ENCODE data around the gene ING3. TPM values are rescaled to one million over a fixed set of nuclear protein-coding genes. Genes with fewer than 3 reads are reported as not detected.

The ING3 gene
- total and polyA plus RNA-seq, 9 of the 15 experiments (the other 6 are each of a cell fraction or from before 2014, with no cell fraction given), result 22.8 to 233 (median 50.4) TPM

DNA sequence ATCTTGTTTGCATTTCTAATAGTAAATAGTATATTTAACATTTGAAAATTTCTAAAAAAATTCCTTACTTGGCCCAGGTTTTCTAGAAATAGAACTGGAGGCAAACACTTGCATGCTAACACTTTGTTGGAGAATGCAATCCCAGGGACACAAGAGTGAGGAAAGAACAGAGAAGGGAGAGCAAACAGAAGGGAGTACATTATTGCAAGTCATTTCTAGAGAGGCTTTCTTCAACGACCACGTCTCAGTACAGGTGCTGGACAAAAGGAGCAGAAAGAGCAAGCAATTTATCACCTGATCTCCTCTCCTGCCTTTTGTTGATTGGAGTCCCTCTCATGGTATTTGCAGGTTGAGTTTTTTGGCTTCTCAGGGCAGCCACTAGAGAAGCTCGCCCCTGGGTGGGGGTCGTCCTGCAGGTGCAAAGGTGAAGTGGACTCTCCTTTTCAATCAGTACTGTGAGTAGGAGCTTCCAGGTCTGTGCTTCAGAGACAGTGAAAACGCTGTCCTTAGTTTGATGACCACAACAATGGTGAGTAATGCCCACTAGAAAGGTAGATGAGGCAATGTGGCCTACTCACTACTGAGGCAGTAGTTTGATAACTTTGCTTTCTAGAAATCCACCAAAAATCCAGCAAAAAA is 43.1 kb downstream of the ING3 start (continued):
- TF ChIP-seq, protein P1, sequence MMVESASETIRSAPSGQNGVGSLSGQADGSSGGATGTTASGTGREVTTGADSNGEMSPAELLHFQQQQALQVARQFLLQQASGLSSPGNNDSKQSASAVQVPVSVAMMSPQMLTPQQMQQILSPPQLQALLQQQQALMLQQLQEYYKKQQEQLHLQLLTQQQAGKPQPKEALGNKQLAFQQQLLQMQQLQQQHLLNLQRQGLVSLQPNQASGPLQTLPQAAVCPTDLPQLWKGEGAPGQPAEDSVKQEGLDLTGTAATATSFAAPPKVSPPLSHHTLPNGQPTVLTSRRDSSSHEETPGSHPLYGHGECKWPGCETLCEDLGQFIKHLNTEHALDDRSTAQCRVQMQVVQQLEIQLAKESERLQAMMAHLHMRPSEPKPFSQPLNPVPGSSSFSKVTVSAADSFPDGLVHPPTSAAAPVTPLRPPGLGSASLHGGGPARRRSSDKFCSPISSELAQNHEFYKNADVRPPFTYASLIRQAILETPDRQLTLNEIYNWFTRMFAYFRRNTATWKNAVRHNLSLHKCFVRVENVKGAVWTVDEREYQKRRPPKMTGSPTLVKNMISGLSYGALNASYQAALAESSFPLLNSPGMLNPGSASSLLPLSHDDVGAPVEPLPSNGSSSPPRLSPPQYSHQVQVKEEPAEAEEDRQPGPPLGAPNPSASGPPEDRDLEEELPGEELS (CRISPR knock-in tag; IDR thresholded peaks at IDR 0.05; ENCODE audit: borderline replicate concordance), result no peak
- TF ChIP-seq MTA3 (IDR thresholded peaks at IDR 0.05; ENCODE audit: borderline replicate concordance) (0 out of 2 replicates have a peak, but pooled peaks have one; percentile 58), ZNF79 (CRISPR knock-in tag; IDR thresholded peaks at IDR 0.05; ENCODE audit: low read depth) (no peak), TCF7 (IDR thresholded peaks at IDR 0.05; ENCODE audit: borderline replicate concordance) (no peak), HNRNPUL1 (IDR thresholded peaks at IDR 0.05; ENCODE audit: low read length) (no peak), ZNF436 (CRISPR knock-in tag; IDR thresholded peaks at IDR 0.05) (no peak), MYC (IDR thresholded peaks at IDR 0.05; ENCODE audit: low read depth, low read length) (no peak), MYC (CRISPR knock-in tag; IDR thresholded peaks at IDR 0.05; ENCODE audit: borderline replicate concordance, low read depth) (no peak), DNMT1 (IDR thresholded peaks at IDR 0.05) (no peak), PPARD (CRISPR knock-in tag; IDR thresholded peaks at IDR 0.05) (no peak), CCNT2 (IDR thresholded peaks at IDR 0.05; ENCODE audit: borderline replicate concordance, extremely low read depth, insufficient read length, low read depth, low read length) (no peak), TGIF2 (CRISPR knock-in tag; IDR thresholded peaks at IDR 0.05) (no peak), NCOA6 (IDR thresholded peaks at IDR 0.05) (no peak), ZFPM2 (CRISPR knock-in tag; IDR thresholded peaks at IDR 0.05) (no peak), POLR2G (IDR thresholded peaks at IDR 0.05; ENCODE audit: low read depth, low read length) (no peak)
- TF ChIP-seq, protein P2, sequence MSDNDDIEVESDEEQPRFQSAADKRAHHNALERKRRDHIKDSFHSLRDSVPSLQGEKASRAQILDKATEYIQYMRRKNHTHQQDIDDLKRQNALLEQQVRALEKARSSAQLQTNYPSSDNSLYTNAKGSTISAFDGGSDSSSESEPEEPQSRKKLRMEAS (CRISPR knock-in tag; IDR thresholded peaks at IDR 0.05), result no peak
- TF ChIP-seq, protein P3, sequence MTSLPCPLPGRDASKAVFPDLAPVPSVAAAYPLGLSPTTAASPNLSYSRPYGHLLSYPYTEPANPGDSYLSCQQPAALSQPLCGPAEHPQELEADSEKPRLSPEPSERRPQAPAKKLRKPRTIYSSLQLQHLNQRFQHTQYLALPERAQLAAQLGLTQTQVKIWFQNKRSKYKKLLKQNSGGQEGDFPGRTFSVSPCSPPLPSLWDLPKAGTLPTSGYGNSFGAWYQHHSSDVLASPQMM (CRISPR knock-in tag; IDR thresholded peaks at IDR 0.05), result no peak
- TF ChIP-seq, protein P4, sequence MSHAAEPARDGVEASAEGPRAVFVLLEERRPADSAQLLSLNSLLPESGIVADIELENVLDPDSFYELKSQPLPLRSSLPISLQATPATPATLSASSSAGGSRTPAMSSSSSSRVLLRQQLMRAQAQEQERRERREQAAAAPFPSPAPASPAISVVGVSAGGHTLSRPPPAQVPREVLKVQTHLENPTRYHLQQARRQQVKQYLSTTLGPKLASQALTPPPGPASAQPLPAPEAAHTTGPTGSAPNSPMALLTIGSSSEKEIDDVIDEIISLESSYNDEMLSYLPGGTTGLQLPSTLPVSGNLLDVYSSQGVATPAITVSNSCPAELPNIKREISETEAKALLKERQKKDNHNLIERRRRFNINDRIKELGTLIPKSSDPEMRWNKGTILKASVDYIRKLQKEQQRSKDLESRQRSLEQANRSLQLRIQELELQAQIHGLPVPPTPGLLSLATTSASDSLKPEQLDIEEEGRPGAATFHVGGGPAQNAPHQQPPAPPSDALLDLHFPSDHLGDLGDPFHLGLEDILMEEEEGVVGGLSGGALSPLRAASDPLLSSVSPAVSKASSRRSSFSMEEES (CRISPR knock-in tag; IDR thresholded peaks at IDR 0.05), result no peak
- TF ChIP-seq, protein P5, sequence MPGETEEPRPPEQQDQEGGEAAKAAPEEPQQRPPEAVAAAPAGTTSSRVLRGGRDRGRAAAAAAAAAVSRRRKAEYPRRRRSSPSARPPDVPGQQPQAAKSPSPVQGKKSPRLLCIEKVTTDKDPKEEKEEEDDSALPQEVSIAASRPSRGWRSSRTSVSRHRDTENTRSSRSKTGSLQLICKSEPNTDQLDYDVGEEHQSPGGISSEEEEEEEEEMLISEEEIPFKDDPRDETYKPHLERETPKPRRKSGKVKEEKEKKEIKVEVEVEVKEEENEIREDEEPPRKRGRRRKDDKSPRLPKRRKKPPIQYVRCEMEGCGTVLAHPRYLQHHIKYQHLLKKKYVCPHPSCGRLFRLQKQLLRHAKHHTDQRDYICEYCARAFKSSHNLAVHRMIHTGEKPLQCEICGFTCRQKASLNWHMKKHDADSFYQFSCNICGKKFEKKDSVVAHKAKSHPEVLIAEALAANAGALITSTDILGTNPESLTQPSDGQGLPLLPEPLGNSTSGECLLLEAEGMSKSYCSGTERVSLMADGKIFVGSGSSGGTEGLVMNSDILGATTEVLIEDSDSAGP (CRISPR knock-in tag; IDR thresholded peaks at IDR 0.05), result no peak
- TF ChIP-seq, protein P6, sequence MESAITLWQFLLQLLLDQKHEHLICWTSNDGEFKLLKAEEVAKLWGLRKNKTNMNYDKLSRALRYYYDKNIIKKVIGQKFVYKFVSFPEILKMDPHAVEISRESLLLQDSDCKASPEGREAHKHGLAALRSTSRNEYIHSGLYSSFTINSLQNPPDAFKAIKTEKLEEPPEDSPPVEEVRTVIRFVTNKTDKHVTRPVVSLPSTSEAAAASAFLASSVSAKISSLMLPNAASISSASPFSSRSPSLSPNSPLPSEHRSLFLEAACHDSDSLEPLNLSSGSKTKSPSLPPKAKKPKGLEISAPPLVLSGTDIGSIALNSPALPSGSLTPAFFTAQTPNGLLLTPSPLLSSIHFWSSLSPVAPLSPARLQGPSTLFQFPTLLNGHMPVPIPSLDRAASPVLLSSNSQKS (CRISPR knock-in tag; IDR thresholded peaks at IDR 0.05), result no peak
